Naive thymus-derived CD4-positive, alpha-beta T cell (primary cell): ENCODE results near the gene PLPPR4. TPM values are rescaled to one million over a fixed set of nuclear protein-coding genes. Genes with fewer than 3 reads are reported as not detected.

Experiments
- ATAC-seq: fragments of 150-1000 bp; cut with Tn5 transposase; 2 replicates; pipeline ENCODE4 v1.10.0; 2021; ENCODE audit warnings: mild to moderate bottlenecking, moderate library complexity
- CTCF ChIA-PET: fragments of 350-600 bp; sonication (Branson Sonifier 250); formaldehyde crosslinking; loops from one replicate; lab custom pipeline; 2021; ENCODE audit warnings: antibody characterized with exemption; lab: Charles Lee
- POLR2A ChIA-PET: fragments of 350-600 bp; sonication (Branson Sonifier 250); formaldehyde crosslinking; loops from one replicate; lab custom pipeline; 2021; ENCODE audit warnings: antibody characterized with exemption, inconsistent platforms; lab: Charles Lee
- DNase-seq, 9 donors: peaks; one replicate each; pipeline versions ENCODE4 v3.0.0 to v3.0.0-alpha.2; 2020 to 2022; ENCODE audit warnings: mixed read lengths in 1 of 9
- H3K27ac ChIP-seq: one replicate; pipeline ENCODE4 v1.7.0; 2013; ENCODE audit warnings: mild to moderate bottlenecking, low read depth, low read length, moderate library complexity
- H3K27me3 ChIP-seq, 2 donors: one replicate each; pipeline ENCODE4 v1.7.0; 2013; ENCODE audit warnings: low read length in 2 of 2, mild to moderate bottlenecking in 2 of 2, moderate library complexity in 2 of 2; ENCODE audit not compliant: control insufficient read depth in 2 of 2, insufficient read depth in 2 of 2
- H3K36me3 ChIP-seq, 3 experiments: 1 replicate in 2 of 3; 2 replicates in 1 of 3; pipeline ENCODE4 v1.7.0; 2013; ENCODE audit warnings: low read length in 3 of 3, mild to moderate bottlenecking in 3 of 3, moderate library complexity in 1 of 3; ENCODE audit not compliant: insufficient read depth in 3 of 3, control insufficient read depth in 2 of 3
- H3K4me1 ChIP-seq, 2 donors: one replicate each; pipeline ENCODE4 v1.7.0; 2013; ENCODE audit warnings: low read length in 2 of 2, mild to moderate bottlenecking in 2 of 2, moderate library complexity in 1 of 2; ENCODE audit not compliant: control insufficient read depth in 2 of 2, insufficient read depth in 2 of 2
- H3K4me3 ChIP-seq: 2 replicates; pipeline ENCODE4 v1.7.0; 2013; ENCODE audit warnings: mild to moderate bottlenecking, low read length
- H3K9me3 ChIP-seq, 3 experiments: 1 replicate in 2 of 3; 2 replicates in 1 of 3; pipeline ENCODE4 v1.7.0; 2013; ENCODE audit warnings: low read length in 3 of 3; ENCODE audit not compliant: control insufficient read depth in 2 of 3
- H3K27ac Mint-ChIP-seq, 9 donors: one replicate each; pipeline ENCODE4 v1.8.0; 2020 to 2022; ENCODE audit warnings: mixed read lengths in 9 of 9, mild to moderate bottlenecking in 8 of 9, moderate library complexity in 5 of 9, inconsistent platforms in 2 of 9
- H3K27me3 Mint-ChIP-seq, 5 donors: one replicate each; pipeline ENCODE4 v1.8.0; 2021 to 2022; ENCODE audit warnings: mixed read lengths in 5 of 5, mild to moderate bottlenecking in 1 of 5
- H3K36me3 Mint-ChIP-seq, 5 donors: one replicate each; pipeline ENCODE4 v1.8.0; 2020 to 2022; ENCODE audit warnings: mixed read lengths in 5 of 5, mild to moderate bottlenecking in 3 of 5, inconsistent platforms in 1 of 5
- H3K4me1 Mint-ChIP-seq, 7 donors: one replicate each; pipeline ENCODE4 v1.8.0; 2020 to 2022; ENCODE audit warnings: mixed read lengths in 7 of 7, mild to moderate bottlenecking in 3 of 7, inconsistent platforms in 1 of 7
- H3K4me3 Mint-ChIP-seq, 10 donors: one replicate each; pipeline ENCODE4 v1.8.0; 2020 to 2022; ENCODE audit warnings: mild to moderate bottlenecking in 10 of 10, mixed read lengths in 10 of 10, moderate library complexity in 6 of 10, inconsistent platforms in 2 of 10
- H3K9me3 Mint-ChIP-seq, 11 donors: one replicate each; pipeline ENCODE4 v1.8.0; 2020 to 2022; ENCODE audit warnings: mixed read lengths in 11 of 11, mild to moderate bottlenecking in 4 of 11, inconsistent platforms in 1 of 11, moderate library complexity in 1 of 11
- intact Hi-C, 2 donors: fragments of 100-400 bp; cut with micrococcal nuclease; formaldehyde crosslinking; loops; one replicate each; pipeline ENCODE4 v1.15.1; 2023
- polyA plus RNA-seq, 2 donors: library from polyadenylated mRNA; unstranded; fragments of 300-500 nt; fragmentation: Illumina TruSeq; gene quantifications; one replicate each; pipeline ENCODE4 v1.2.3, GENCODE V29; 2021
- total RNA-seq, 6 experiments: library from RNA in 5 of 6; stranded (reverse) in 5 of 6; gene quantifications; 1 replicate in 5 of 6; 2 replicates in 1 of 6; pipeline ENCODE4 v1.2.3 and lab custom pipeline; 2021 to 2026

Gene PLPPR4
- total and polyA plus RNA-seq, 7 experiments from 2014 or later = not detected

DNA sequence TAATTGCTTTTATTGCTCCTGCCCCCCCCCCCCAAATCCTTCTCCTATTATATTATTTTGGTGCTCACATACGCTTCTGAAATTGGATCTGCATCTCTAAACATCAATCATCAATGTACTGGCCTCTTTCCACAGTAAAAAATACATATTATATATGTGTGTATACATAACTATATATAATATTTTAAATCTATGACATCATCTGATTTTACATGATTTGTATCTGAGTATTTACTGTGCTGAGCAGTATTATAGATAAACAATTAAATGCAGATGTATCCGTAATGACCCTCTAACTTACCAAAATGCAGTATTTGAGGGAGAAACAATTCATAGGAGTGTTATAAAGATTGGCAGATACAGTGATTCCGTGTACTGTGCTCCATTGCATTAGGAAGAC lies 832 bp downstream of the PLPPR4 start:
- ChIA-PET CTCF (no interaction called here), POLR2A (no interaction called here)
- no peaks in the 10 kb centered on the region for H3K4me1 ChIP-seq
- Mint-ChIP-seq H3K36me3 (peaks cover 0 to 8% (median 0%) of the 10 kb centered on the region in 5 donors), H3K4me1 (peaks cover 0 to 6% (median 0%) of the 10 kb centered on the region in 7 donors), H3K27me3 (peaks cover 38 to 64% (median 42%) of the 10 kb centered on the region in 5 donors), H3K27ac (no peak overlapping the region), H3K9me3 (peaks cover 0 to 11% (median 4%) of the 10 kb centered on the region in 11 donors), H3K4me3 (peak overlapping the region in 3 of 10 donors; percentile 44 to 64 (median 51))
- H3K36me3 ChIP-seq = no peaks in the 10 kb centered on the region
- H3K4me3 ChIP-seq = no peak overlapping the region
- no peaks in the 10 kb centered on the region for H3K27me3 ChIP-seq
- ATAC-seq (no peak), DNase-seq (no peak)
- H3K9me3 ChIP-seq = no peaks in the 10 kb centered on the region
- H3K27ac ChIP-seq = no peak overlapping the region
- intact Hi-C loops = no loop called here

DNA sequence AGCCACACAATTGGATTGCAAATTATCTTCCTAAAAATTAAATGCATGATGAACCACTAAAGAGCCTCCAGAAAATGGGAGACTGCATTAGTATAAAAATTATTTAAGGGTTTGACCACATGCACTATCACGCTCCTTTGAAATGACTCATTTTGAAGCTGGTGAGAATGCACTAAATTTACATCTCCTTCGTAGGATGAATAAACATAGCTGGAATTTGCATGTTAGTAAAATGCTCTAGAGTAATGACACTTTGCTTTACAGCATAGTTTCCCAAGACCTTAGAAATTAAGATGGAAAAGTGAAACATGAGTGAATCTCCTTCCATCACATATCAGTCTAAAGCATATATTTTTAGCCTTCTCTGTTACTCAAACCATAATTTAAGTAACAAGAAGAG lies 2.4 kb downstream of the PLPPR4 start:
- no peaks in the 10 kb centered on the region for H3K36me3 ChIP-seq
- H3K9me3 ChIP-seq = no peaks in the 10 kb centered on the region
- DNase-seq = no peak
- Mint-ChIP-seq H3K9me3 (peaks cover 0 to 11% (median 4%) of the 10 kb centered on the region in 11 donors), H3K27ac (no peak overlapping the region), H3K4me3 (no peak overlapping the region), H3K27me3 (peaks cover 38 to 59% (median 42%) of the 10 kb centered on the region in 5 donors), H3K36me3 (peaks cover 0 to 8% (median 0%) of the 10 kb centered on the region in 5 donors), H3K4me1 (peaks cover 0 to 6% (median 0%) of the 10 kb centered on the region in 7 donors)
- no peak overlapping the region for H3K4me3 ChIP-seq
- no peak overlapping the region for H3K27ac ChIP-seq
- no peaks in the 10 kb centered on the region for H3K4me1 ChIP-seq
- ChIA-PET CTCF (no interaction called here), POLR2A (no interaction called here)
- no peak for ATAC-seq
- H3K27me3 ChIP-seq = no peaks in the 10 kb centered on the region
- intact Hi-C loops = no loop called here

DNA sequence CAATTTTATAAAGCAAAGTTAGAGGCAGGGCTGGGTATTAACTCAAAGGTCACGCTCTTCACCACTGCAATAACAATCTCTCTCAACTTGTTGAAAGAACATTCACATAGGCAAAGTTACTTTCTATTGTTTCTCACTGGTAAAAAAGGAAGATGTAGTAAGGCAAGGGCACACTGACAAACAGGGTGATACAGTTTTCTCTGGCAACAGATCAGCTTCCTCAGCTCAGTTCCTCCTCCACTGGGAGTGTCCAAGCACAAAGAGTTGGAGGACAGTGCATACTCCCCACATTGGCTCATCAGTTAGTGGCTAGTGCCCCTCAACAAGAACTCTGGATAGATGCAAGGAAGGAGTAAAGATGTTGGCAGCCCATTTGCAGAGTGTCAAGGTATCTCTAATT lies 3.7 kb downstream of the PLPPR4 start:
- H3K36me3 Mint-ChIP-seq = peaks cover 0 to under 1% (median 0%) of the 10 kb centered on the region in 5 donors
- Histone ChIP-seq H3K4me3 (no peak overlapping the region), H3K9me3 (no peaks in the 10 kb centered on the region), H3K36me3 (no peaks in the 10 kb centered on the region), H3K27ac (no peak overlapping the region), H3K27me3 (no peaks in the 10 kb centered on the region), H3K4me1 (no peaks in the 10 kb centered on the region)
- no peak overlapping the region for H3K27ac Mint-ChIP-seq
- DNase-seq = no peak
- H3K4me1 Mint-ChIP-seq = peaks cover 0 to 6% (median 0%) of the 10 kb centered on the region in 7 donors
- H3K27me3 Mint-ChIP-seq = peaks cover 29 to 46% (median 32%) of the 10 kb centered on the region in 5 donors
- H3K4me3 Mint-ChIP-seq = no peak overlapping the region
- intact Hi-C loops = no loop called here
- peaks cover 0 to 10% (median 5%) of the 10 kb centered on the region in 11 donors for H3K9me3 Mint-ChIP-seq
- ChIA-PET POLR2A (no interaction called here), CTCF (no interaction called here)
- ATAC-seq = no peak

DNA sequence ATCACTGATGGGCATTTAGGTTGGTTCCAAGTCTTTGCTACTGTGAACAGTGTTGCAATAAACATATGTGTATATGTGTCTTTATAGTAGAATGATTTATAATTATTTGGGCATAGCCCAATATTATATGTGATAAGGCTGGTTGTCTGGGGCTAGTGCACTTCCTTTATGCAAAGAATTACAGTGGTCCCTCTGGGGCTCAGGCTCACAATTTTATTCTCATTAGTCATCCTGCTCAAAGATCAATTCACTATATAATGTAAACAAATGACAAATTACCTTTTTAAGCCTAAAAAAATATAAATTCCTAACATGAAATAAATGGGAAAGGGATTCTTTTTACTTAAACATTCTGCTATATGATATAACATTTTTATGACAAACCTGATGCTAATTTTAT lies 5.0 kb downstream of the PLPPR4 start:
- Histone ChIP-seq H3K27ac (no peak overlapping the region), H3K36me3 (no peaks in the 10 kb centered on the region), H3K27me3 (no peaks in the 10 kb centered on the region), H3K4me3 (no peak overlapping the region), H3K4me1 (no peaks in the 10 kb centered on the region), H3K9me3 (no peaks in the 10 kb centered on the region)
- no peak for ATAC-seq
- H3K4me3 Mint-ChIP-seq = no peak overlapping the region
- intact Hi-C loops = no loop called here
- ChIA-PET POLR2A (no interaction called here), CTCF (no interaction called here)
- H3K27me3 Mint-ChIP-seq = peaks cover 17 to 35% (median 22%) of the 10 kb centered on the region in 5 donors
- no peak for DNase-seq
- H3K4me1 Mint-ChIP-seq = peaks cover 0 to 6% (median 0%) of the 10 kb centered on the region in 7 donors
- no peaks in the 10 kb centered on the region for H3K36me3 Mint-ChIP-seq
- H3K27ac Mint-ChIP-seq = no peak overlapping the region
- H3K9me3 Mint-ChIP-seq = peaks cover 0 to 15% (median 7%) of the 10 kb centered on the region in 11 donors

DNA sequence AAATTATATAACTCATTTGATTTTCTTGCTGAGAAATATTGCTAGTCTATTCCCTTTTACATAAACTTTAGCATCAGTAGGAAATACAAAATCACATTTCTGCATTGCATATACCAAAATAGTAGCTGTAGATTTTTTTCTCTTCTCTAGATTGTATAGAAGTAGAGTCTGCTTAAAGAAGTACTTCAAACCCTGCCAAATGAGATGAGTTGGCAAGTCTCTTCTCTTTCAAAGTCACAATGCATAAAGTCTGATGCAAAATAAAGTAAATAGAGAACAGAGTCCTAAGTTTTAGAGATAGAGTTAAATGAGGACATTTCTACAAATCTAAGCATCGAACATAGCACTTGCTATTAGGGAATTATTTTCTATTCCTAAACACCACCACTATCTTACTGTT lies 6.4 kb downstream of the PLPPR4 start:
- Mint-ChIP-seq H3K4me1 (no peaks in the 10 kb centered on the region), H3K4me3 (no peak overlapping the region), H3K27ac (no peak overlapping the region), H3K36me3 (no peaks in the 10 kb centered on the region), H3K9me3 (peaks cover 0 to 17% (median 4%) of the 10 kb centered on the region in 11 donors), H3K27me3 (peaks cover 5 to 23% (median 11%) of the 10 kb centered on the region in 5 donors)
- Histone ChIP-seq H3K4me1 (no peaks in the 10 kb centered on the region), H3K4me3 (no peak overlapping the region), H3K9me3 (no peaks in the 10 kb centered on the region), H3K27me3 (no peaks in the 10 kb centered on the region), H3K36me3 (no peaks in the 10 kb centered on the region), H3K27ac (no peak overlapping the region)
- ChIA-PET POLR2A (no interaction called here), CTCF (no interaction called here)
- DNase-seq (no peak), ATAC-seq (no peak)
- intact Hi-C loops = no loop called here

DNA sequence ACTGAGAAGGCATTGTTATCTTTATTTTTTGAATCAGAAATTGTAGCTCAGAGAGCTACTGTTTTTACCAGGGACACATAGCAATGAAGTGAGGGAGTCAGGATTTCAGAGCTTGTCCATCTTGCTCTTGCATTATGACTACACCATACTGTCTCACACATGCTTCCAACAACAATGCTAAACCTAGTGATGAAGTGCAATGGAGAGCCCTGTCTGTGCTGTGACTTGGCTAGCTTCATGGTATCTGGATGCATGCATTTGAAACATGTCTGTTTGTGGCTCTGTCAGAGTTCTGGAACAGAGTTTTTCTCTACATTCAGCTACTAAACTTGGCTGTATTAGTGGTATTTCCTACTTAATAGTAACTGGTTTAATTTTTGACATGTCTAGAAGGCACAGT lies 7.0 kb downstream of the PLPPR4 start:
- Histone ChIP-seq H3K27me3 (no peaks in the 10 kb centered on the region), H3K4me1 (no peaks in the 10 kb centered on the region), H3K9me3 (no peaks in the 10 kb centered on the region), H3K27ac (no peak overlapping the region), H3K36me3 (no peaks in the 10 kb centered on the region), H3K4me3 (no peak overlapping the region)
- no peak overlapping the region for H3K4me3 Mint-ChIP-seq
- ChIA-PET CTCF (no interaction called here), POLR2A (no interaction called here)
- H3K27me3 Mint-ChIP-seq = peaks cover 0 to 17% (median 5%) of the 10 kb centered on the region in 5 donors
- no peaks in the 10 kb centered on the region for H3K36me3 Mint-ChIP-seq
- H3K27ac Mint-ChIP-seq = no peak overlapping the region
- intact Hi-C loops = no loop called here
- DNase-seq = no peak
- no peaks in the 10 kb centered on the region for H3K4me1 Mint-ChIP-seq
- H3K9me3 Mint-ChIP-seq = peaks cover 0 to 17% (median 4%) of the 10 kb centered on the region in 11 donors
- no peak for ATAC-seq

DNA sequence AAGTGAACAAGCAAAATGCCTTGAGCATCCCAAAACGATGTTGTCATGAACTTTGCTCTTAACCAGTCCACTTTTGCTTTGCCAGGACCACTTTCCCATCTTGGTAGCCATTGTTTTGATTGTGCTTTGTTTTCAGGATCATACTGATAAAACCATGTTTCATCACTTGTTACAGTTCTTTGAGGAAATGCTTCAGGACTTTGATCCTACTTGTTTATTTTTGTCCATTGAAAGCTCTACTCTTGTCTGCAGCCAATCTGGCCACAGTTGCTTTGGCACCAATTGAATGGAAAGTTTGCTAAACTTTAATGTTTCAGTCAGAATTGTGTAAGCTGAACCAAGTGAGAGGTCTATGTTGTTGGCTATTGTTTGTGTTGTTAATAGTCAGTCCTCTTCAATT lies 12.8 kb downstream of the PLPPR4 start:
- H3K4me1 Mint-ChIP-seq = no peaks in the 10 kb centered on the region
- CTCF ChIA-PET = no interaction called here
- Histone ChIP-seq H3K9me3 (no peaks in the 10 kb centered on the region), H3K36me3 (no peaks in the 10 kb centered on the region), H3K4me3 (no peak overlapping the region), H3K4me1 (no peaks in the 10 kb centered on the region), H3K27ac (no peak overlapping the region), H3K27me3 (no peaks in the 10 kb centered on the region)
- DNase-seq (no peak), ATAC-seq (no peak)
- peaks cover 0 to 14% (median 4%) of the 10 kb centered on the region in 11 donors for H3K9me3 Mint-ChIP-seq
- no peak overlapping the region for H3K27ac Mint-ChIP-seq
- POLR2A ChIA-PET = no interaction called here
- peaks cover 0 to 10% (median 3%) of the 10 kb centered on the region in 5 donors for H3K27me3 Mint-ChIP-seq
- no peaks in the 10 kb centered on the region for H3K36me3 Mint-ChIP-seq
- no peak overlapping the region for H3K4me3 Mint-ChIP-seq
- intact Hi-C loops = no loop called here
